Measurements from ENCODE around the gene ATG5.

GRCh38 chr6:106356378-106356777 lies 30.8 kb upstream of the ATG5 start:
- no peak for TF ChIP-seq CTCF (IDR thresholded peaks at IDR 0.05)
- no peak for TF ChIP-seq ZFX (IDR thresholded peaks at IDR 0.05; ENCODE audit: borderline replicate concordance)
